ENCODE results near the gene CDK11A.

Gene CDK11A

DNA sequence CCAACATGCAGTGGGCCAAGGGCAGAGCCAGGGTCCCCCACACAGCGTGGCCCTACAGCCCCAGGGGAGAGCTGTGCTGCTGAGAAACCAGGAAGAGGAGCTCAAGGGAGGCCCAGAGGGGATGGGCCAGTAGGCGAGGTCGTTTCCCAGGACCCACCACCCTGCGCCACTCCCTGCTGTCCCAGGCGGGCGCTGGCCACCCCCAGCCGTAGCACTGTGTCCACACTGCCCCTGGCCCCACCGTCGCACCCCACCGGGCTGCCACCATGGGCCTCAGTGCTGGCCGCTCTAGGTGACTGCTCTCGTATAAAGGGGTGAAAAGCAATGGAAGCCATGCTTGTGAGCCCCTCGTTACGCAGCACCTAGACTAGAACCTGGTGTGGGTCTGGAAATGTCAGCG, 31.7 kb upstream of the CDK11A start:
- Histone ChIP-seq H3K27ac (ENCODE audit: low read depth, low read length) (no peak overlapping the region), H3K4me2 (ENCODE audit: low read length) (no peak overlapping the region), H3K9ac (ENCODE audit: low read length) (no peak overlapping the region), H2BK12ac (ENCODE audit: low read length) (no peak overlapping the region), H3K14ac (ENCODE audit: low read length) (no peak overlapping the region), H3K4ac (ENCODE audit: low read depth, low read length) (no peak overlapping the region), H4K8ac (ENCODE audit: low read depth, low read length) (no peak overlapping the region), H3K9me3 (ENCODE audit: insufficient read depth, low read depth, low read length) (peaks cover 2% of the 10 kb centered on the region), H3K4me1 (ENCODE audit: control insufficient read depth in 1 of 2, insufficient read depth in 2 of 2, low read length in 2 of 2) (peaks cover 3 to 7% of the 10 kb centered on the region in 2 experiments), H3K18ac (ENCODE audit: low read length) (no peak overlapping the region), H2AK5ac (ENCODE audit: low read length) (no peak overlapping the region), H4K91ac (ENCODE audit: low read depth, low read length) (no peak overlapping the region), H2BK5ac (ENCODE audit: low read depth, low read length, poor library complexity) (no peak overlapping the region), H2BK120ac (ENCODE audit: insufficient read depth, low read length, poor library complexity) (no peak overlapping the region), H3K4me3 (ENCODE audit: low read depth, low read length) (no peak overlapping the region), H4K12ac (ENCODE audit: low read depth, low read length) (no peak overlapping the region), H3K36me3 (ENCODE audit: control insufficient read depth in 1 of 2, insufficient read depth in 2 of 2, low read length in 2 of 2) (peaks cover 73 to 85% of the 10 kb centered on the region in 2 experiments), H3K79me1 (ENCODE audit: low read length) (peaks cover 4% of the 10 kb centered on the region), H3K27me3 (ENCODE audit: insufficient read depth, low read length) (no peaks in the 10 kb centered on the region), H3K23ac (ENCODE audit: low read length) (no peak overlapping the region), H3K79me2 (ENCODE audit: control insufficient read depth, insufficient read depth, low read length, poor library complexity) (peaks cover 3% of the 10 kb centered on the region), H2AFZ (ENCODE audit: insufficient read depth, low read length, poor library complexity) (no peak overlapping the region)
- no peak for DNase-seq
- no CpG with 5 or more reads among the region's 15 CpGs for whole genome bisulfite sequencing (ENCODE audit: extremely low coverage, insufficient coverage, insufficient read length)

DNA sequence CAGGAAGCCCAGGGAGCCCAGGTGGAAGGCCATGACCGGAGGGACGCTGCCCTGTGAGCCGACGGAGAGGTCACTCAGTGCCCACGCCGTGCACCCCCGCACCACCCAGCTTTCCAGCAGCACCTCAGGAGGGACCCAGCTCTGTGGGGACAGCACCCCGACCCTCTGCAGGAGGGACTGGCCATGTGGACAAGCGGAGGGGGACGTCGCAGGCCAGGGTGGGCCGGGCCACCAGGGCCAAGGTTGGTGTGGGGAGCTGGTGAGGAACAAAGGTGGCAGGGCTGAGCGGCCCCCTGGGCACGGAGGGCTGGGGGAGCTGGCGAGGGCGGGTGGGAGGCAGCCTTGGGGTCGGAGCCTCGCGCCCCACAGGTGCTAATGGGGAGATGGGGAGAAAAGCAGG, 31.3 kb upstream of the CDK11A start:
- Histone ChIP-seq H4K8ac (ENCODE audit: low read depth, low read length) (no peak overlapping the region), H3K9me3 (ENCODE audit: insufficient read depth, low read depth, low read length) (peaks cover 2% of the 10 kb centered on the region), H3K79me2 (ENCODE audit: control insufficient read depth, insufficient read depth, low read length, poor library complexity) (peaks cover 3% of the 10 kb centered on the region), H3K4me3 (ENCODE audit: low read depth, low read length) (no peak overlapping the region), H3K36me3 (ENCODE audit: control insufficient read depth in 1 of 2, insufficient read depth in 2 of 2, low read length in 2 of 2) (peaks cover 69 to 81% of the 10 kb centered on the region in 2 experiments), H3K14ac (ENCODE audit: low read length) (no peak overlapping the region), H2BK12ac (ENCODE audit: low read length) (no peak overlapping the region), H3K9ac (ENCODE audit: low read length) (no peak overlapping the region), H3K4me2 (ENCODE audit: low read length) (no peak overlapping the region), H3K4me1 (ENCODE audit: control insufficient read depth in 1 of 2, insufficient read depth in 2 of 2, low read length in 2 of 2) (peaks cover 3 to 7% of the 10 kb centered on the region in 2 experiments), H3K4ac (ENCODE audit: low read depth, low read length) (no peak overlapping the region), H2BK120ac (ENCODE audit: insufficient read depth, low read length, poor library complexity) (no peak overlapping the region), H2AK5ac (ENCODE audit: low read length) (no peak overlapping the region), H3K18ac (ENCODE audit: low read length) (no peak overlapping the region), H2AFZ (ENCODE audit: insufficient read depth, low read length, poor library complexity) (no peak overlapping the region), H2BK5ac (ENCODE audit: low read depth, low read length, poor library complexity) (no peak overlapping the region), H3K23ac (ENCODE audit: low read length) (no peak overlapping the region), H4K91ac (ENCODE audit: low read depth, low read length) (no peak overlapping the region), H3K27ac (ENCODE audit: low read depth, low read length) (no peak overlapping the region), H3K79me1 (ENCODE audit: low read length) (peaks cover 4% of the 10 kb centered on the region), H3K27me3 (ENCODE audit: insufficient read depth, low read length) (no peaks in the 10 kb centered on the region), H4K12ac (ENCODE audit: low read depth, low read length) (no peak overlapping the region)
- no peak for DNase-seq
- no CpG with 5 or more reads among the region's 19 CpGs for WGBS (ENCODE audit: extremely low coverage, insufficient coverage, insufficient read length)

DNA sequence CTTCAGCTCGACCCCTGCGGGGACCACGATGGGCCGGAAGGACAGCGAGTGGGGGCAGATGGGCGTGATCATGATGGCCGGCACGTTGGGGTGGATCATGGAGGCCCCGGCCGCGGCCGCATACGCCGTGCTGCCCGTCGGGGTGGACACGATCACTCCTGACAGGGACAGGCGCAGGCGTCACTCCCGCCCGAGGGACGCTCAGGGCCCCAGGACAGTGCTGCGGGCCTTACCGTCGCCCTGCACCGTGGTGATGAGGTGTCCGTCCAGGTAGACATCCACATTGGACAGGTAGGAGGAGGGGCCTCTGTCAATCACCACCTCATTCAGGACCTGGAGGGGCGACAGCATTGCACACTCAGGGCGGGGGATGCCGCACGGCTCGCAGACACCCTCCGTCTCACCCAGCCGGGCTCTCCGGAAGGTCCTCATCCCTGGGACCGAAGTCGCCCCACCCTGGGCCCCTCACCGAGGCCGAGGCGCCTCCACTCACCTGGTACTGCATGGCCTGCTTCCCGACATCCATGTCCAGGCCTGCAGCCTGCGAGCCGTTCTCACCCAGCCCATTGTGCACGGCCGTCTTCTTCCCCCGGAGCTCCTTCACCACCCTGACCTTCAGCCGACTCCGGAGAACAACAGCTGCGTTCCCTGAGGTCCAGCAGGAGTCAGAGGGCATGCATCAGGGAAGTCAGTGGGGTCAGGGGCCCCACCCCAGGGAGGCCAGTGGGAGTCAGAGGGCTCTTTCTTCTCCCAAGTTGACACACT, 30.1 kb upstream of the CDK11A start:
- H3K4me2 ChIP-seq (ENCODE audit: low read length) = no peak overlapping the region
- no peak overlapping the region for H4K8ac ChIP-seq (ENCODE audit: low read depth, low read length)
- peaks cover 58 to 69% of the 10 kb centered on the region in 2 experiments for H3K36me3 ChIP-seq (ENCODE audit: control insufficient read depth in 1 of 2, insufficient read depth in 2 of 2, low read length in 2 of 2)
- H3K79me2 ChIP-seq (ENCODE audit: control insufficient read depth, insufficient read depth, low read length, poor library complexity) = peaks cover 3% of the 10 kb centered on the region
- H2BK120ac ChIP-seq (ENCODE audit: insufficient read depth, low read length, poor library complexity) = no peak overlapping the region
- DNase-seq = no peak
- H4K12ac ChIP-seq (ENCODE audit: low read depth, low read length) = no peak overlapping the region
- peaks cover 2% of the 10 kb centered on the region for H3K9me3 ChIP-seq (ENCODE audit: insufficient read depth, low read depth, low read length)
- H3K4me1 ChIP-seq (ENCODE audit: control insufficient read depth in 1 of 2, insufficient read depth in 2 of 2, low read length in 2 of 2) = peaks cover 3 to 4% of the 10 kb centered on the region in 2 experiments
- no peak overlapping the region for H3K4ac ChIP-seq (ENCODE audit: low read depth, low read length)
- no peak overlapping the region for H3K9ac ChIP-seq (ENCODE audit: low read length)
- WGBS (ENCODE audit: extremely low coverage, insufficient coverage, insufficient read length) = no CpG with 5 or more reads among the region's 49 CpGs
- no peak overlapping the region for H3K18ac ChIP-seq (ENCODE audit: low read length)
- peaks cover 4% of the 10 kb centered on the region for H3K79me1 ChIP-seq (ENCODE audit: low read length)
- H3K14ac ChIP-seq (ENCODE audit: low read length) = no peak overlapping the region
- no peak overlapping the region for H2BK12ac ChIP-seq (ENCODE audit: low read length)
- H3K27ac ChIP-seq (ENCODE audit: low read depth, low read length) = no peak overlapping the region
- H4K91ac ChIP-seq (ENCODE audit: low read depth, low read length) = no peak overlapping the region
- H3K27me3 ChIP-seq (ENCODE audit: insufficient read depth, low read length) = no peaks in the 10 kb centered on the region
- no peak overlapping the region for H2AK5ac ChIP-seq (ENCODE audit: low read length)
- H3K4me3 ChIP-seq (ENCODE audit: low read depth, low read length) = no peak overlapping the region
- no peak overlapping the region for H3K23ac ChIP-seq (ENCODE audit: low read length)
- H2BK5ac ChIP-seq (ENCODE audit: low read depth, low read length, poor library complexity) = no peak overlapping the region
- H2AFZ ChIP-seq (ENCODE audit: insufficient read depth, low read length, poor library complexity) = no peak overlapping the region

DNA sequence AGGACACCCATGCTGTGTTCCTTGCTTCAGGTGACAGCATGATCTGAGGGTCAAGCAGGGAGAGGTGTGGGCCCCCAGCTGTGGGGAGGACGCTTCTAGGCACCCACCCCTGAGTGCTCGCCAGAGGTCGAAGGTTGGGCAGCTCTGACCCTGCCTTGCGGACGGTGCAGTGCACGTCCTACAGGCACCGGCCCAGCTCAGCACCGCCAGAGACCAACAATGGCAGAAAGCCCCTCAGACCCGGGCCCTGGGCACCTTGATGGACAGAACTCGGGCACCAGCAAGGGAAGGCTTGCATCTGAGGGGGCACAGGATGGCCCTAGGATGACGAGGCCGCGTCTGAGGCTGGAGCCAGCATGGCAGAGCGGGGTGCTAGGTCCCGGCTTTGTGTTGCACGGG, 29.4 kb upstream of the CDK11A start:
- peaks cover 4% of the 10 kb centered on the region for H3K79me1 ChIP-seq (ENCODE audit: low read length)
- H2AFZ ChIP-seq (ENCODE audit: insufficient read depth, low read length, poor library complexity) = no peak overlapping the region
- WGBS (ENCODE audit: extremely low coverage, insufficient coverage, insufficient read length) = no CpG with 5 or more reads among the region's 16 CpGs
- H2AK5ac ChIP-seq (ENCODE audit: low read length) = no peak overlapping the region
- no peak overlapping the region for H3K4me2 ChIP-seq (ENCODE audit: low read length)
- peaks cover 58 to 63% of the 10 kb centered on the region in 2 experiments for H3K36me3 ChIP-seq (ENCODE audit: control insufficient read depth in 1 of 2, insufficient read depth in 2 of 2, low read length in 2 of 2)
- H3K18ac ChIP-seq (ENCODE audit: low read length) = no peak overlapping the region
- no peaks in the 10 kb centered on the region for H3K27me3 ChIP-seq (ENCODE audit: insufficient read depth, low read length)
- H2BK120ac ChIP-seq (ENCODE audit: insufficient read depth, low read length, poor library complexity) = no peak overlapping the region
- no peak overlapping the region for H2BK12ac ChIP-seq (ENCODE audit: low read length)
- H3K79me2 ChIP-seq (ENCODE audit: control insufficient read depth, insufficient read depth, low read length, poor library complexity) = peaks cover 3% of the 10 kb centered on the region
- H4K12ac ChIP-seq (ENCODE audit: low read depth, low read length) = no peak overlapping the region
- no peak overlapping the region for H3K9ac ChIP-seq (ENCODE audit: low read length)
- no peak overlapping the region for H3K23ac ChIP-seq (ENCODE audit: low read length)
- no peak overlapping the region for H4K8ac ChIP-seq (ENCODE audit: low read depth, low read length)
- no peak overlapping the region for H3K27ac ChIP-seq (ENCODE audit: low read depth, low read length)
- no peak overlapping the region for H3K4ac ChIP-seq (ENCODE audit: low read depth, low read length)
- no peak overlapping the region for H3K4me3 ChIP-seq (ENCODE audit: low read depth, low read length)
- DNase-seq = no peak
- H3K14ac ChIP-seq (ENCODE audit: low read length) = no peak overlapping the region
- H2BK5ac ChIP-seq (ENCODE audit: low read depth, low read length, poor library complexity) = no peak overlapping the region
- H3K9me3 ChIP-seq (ENCODE audit: insufficient read depth, low read depth, low read length) = no peaks in the 10 kb centered on the region
- H4K91ac ChIP-seq (ENCODE audit: low read depth, low read length) = no peak overlapping the region
- peaks cover 2 to 3% of the 10 kb centered on the region in 2 experiments for H3K4me1 ChIP-seq (ENCODE audit: control insufficient read depth in 1 of 2, insufficient read depth in 2 of 2, low read length in 2 of 2)
